Activated B cell treated with CpG ODN at 0.5 μM for 24 hours (primary cell): ENCODE data around the gene SLC17A3. TPM values are rescaled to one million over a fixed set of nuclear protein-coding genes. Genes with fewer than 3 reads are reported as not detected.

Experiments used
- ATAC-seq: fragments of 200-7000 bp; cut with Tn5 transposase; one replicate; pipeline ENCODE4 v1.10.0; 2021; ENCODE audit warnings: low read depth, mild to moderate bottlenecking, moderate library complexity
- CTCF ChIA-PET: fragments of 350-600 bp; sonication (Branson Sonifier 250); formaldehyde crosslinking; loops from one replicate; lab custom pipeline; 2021; ENCODE audit warnings: antibody characterized with exemption; lab: Charles Lee
- POLR2A ChIA-PET: fragments of 350-600 bp; sonication (Branson Sonifier 250); formaldehyde crosslinking; loops from one replicate; lab custom pipeline; 2021; ENCODE audit warnings: antibody characterized with exemption; lab: Charles Lee
- DNase-seq: peaks from one replicate; pipeline ENCODE4 v3.0.0; 2022
- H3K27ac Mint-ChIP-seq: one replicate; pipeline ENCODE4 v1.8.0; 2020; ENCODE audit warnings: mixed read lengths
- H3K27me3 Mint-ChIP-seq: one replicate; pipeline ENCODE4 v1.8.0; 2021; ENCODE audit warnings: mixed read lengths
- H3K36me3 Mint-ChIP-seq: one replicate; pipeline ENCODE4 v1.8.0; 2021; ENCODE audit warnings: low read depth, mixed read lengths
- H3K4me1 Mint-ChIP-seq: one replicate; pipeline ENCODE4 v1.8.0; 2021; ENCODE audit warnings: mixed read lengths
- H3K4me3 Mint-ChIP-seq: one replicate; pipeline ENCODE4 v1.8.0; 2020; ENCODE audit warnings: mild to moderate bottlenecking, mixed read lengths
- H3K9me3 Mint-ChIP-seq: one replicate; pipeline ENCODE4 v1.8.0; 2020; ENCODE audit warnings: mixed read lengths
- intact Hi-C: fragments of 100-400 bp; cut with micrococcal nuclease; formaldehyde crosslinking; loops from one replicate; pipeline ENCODE4 v1.15.1; 2024
- total RNA-seq: library from RNA; stranded (reverse); gene quantifications from 2 replicates; pipeline ENCODE4 v1.2.3, GENCODE V29; 2022
- TF ChIP-seq, protein P1 (sequence below): fragments of 200-600 bp; IDR thresholded peaks from one replicate; pipeline ENCODE4 v1.8.0; 2022; ENCODE audit warnings: antibody characterized with exemption, mild to moderate bottlenecking

SLC17A3 gene
- total RNA-seq, 1 donor from 2014 or later = not detected

GRCh38 chr6:25889877-25890853 lies 16.1 kb upstream of the SLC17A3 start:
- H3K4me1 Mint-ChIP-seq = no peaks in the 10 kb centered on the region
- TF ChIP-seq, protein P1, sequence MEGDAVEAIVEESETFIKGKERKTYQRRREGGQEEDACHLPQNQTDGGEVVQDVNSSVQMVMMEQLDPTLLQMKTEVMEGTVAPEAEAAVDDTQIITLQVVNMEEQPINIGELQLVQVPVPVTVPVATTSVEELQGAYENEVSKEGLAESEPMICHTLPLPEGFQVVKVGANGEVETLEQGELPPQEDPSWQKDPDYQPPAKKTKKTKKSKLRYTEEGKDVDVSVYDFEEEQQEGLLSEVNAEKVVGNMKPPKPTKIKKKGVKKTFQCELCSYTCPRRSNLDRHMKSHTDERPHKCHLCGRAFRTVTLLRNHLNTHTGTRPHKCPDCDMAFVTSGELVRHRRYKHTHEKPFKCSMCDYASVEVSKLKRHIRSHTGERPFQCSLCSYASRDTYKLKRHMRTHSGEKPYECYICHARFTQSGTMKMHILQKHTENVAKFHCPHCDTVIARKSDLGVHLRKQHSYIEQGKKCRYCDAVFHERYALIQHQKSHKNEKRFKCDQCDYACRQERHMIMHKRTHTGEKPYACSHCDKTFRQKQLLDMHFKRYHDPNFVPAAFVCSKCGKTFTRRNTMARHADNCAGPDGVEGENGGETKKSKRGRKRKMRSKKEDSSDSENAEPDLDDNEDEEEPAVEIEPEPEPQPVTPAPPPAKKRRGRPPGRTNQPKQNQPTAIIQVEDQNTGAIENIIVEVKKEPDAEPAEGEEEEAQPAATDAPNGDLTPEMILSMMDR = no peak
- intact Hi-C loops = no loop called here
- DNase-seq = no peak
- no peak for ATAC-seq
- H3K27ac Mint-ChIP-seq = no peak overlapping the region
- POLR2A ChIA-PET = no interaction called here
- no peak overlapping the region for H3K4me3 Mint-ChIP-seq
- H3K36me3 Mint-ChIP-seq = no peaks in the 10 kb centered on the region
- CTCF ChIA-PET = no interaction called here
- peaks cover 2% of the 10 kb centered on the region for H3K9me3 Mint-ChIP-seq
- H3K27me3 Mint-ChIP-seq = peaks cover 9% of the 10 kb centered on the region

DNA sequence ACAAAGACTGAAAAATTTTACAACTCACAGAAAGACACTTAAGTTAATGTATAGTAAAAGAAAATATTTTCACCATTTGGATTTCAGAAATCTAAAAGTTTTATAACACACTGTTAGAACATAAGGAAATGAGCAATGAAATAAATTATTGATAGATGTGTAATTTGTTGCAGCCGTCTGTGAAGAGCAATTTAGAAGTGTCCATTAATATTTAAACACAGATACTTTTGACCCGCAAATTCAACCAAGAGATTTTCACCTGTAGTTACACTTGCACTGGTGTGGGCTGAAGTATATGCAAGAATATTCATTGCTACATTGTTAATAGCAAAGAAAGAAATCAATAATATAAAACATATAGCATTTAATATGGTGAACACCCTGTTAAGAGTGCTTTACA lies 14.6 kb upstream of the SLC17A3 start:
- CTCF ChIA-PET = no interaction called here

GRCh38 chr6:25886066-25886465 lies 12.0 kb upstream of the SLC17A3 start:
- intact Hi-C loops = no loop called here
- Mint-ChIP-seq H3K27me3 (peaks cover 10% of the 10 kb centered on the region), H3K36me3 (no peaks in the 10 kb centered on the region), H3K4me1 (peaks cover 8% of the 10 kb centered on the region), H3K27ac (no peak overlapping the region), H3K4me3 (no peak overlapping the region), H3K9me3 (peaks cover 2% of the 10 kb centered on the region)
- no peak for DNase-seq
- no peak for ATAC-seq
- TF ChIP-seq, protein P1 = no peak
- CTCF ChIA-PET = no interaction called here
- POLR2A ChIA-PET = no interaction called here

More for the DNA sequence above, 14.6 kb upstream of the SLC17A3 start:
- H3K27ac Mint-ChIP-seq = no peak overlapping the region
- no peaks in the 10 kb centered on the region for H3K4me1 Mint-ChIP-seq
- DNase-seq = no peak
- TF ChIP-seq, protein P1 = no peak
- intact Hi-C loops = no loop called here
- H3K9me3 Mint-ChIP-seq = peaks cover 2% of the 10 kb centered on the region
- H3K27me3 Mint-ChIP-seq = peaks cover 11% of the 10 kb centered on the region
- no peak overlapping the region for H3K4me3 Mint-ChIP-seq
- H3K36me3 Mint-ChIP-seq = no peaks in the 10 kb centered on the region
- ATAC-seq = no peak
- POLR2A ChIA-PET = no interaction called here

DNA sequence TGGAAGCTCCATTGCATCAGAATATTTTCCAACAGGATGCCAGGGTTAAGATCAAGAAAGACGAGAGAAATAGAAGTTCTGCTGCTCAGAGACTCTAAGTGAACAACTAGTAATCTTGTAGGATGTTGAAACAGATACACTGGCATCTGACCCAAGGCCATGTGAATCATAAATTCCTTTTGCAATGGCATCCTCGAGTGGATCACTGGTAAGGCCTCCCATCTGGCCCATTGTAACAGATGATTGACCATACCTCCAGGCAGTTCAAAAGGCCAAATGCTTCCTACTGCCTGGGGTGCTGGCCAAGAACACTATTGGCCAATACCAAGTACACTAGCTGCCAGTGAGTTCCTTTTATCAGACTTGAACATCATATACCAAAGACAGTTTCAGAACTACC lies 9.9 kb upstream of the SLC17A3 start:
- intact Hi-C loops = no loop called here
- Mint-ChIP-seq H3K9me3 (peaks cover 2% of the 10 kb centered on the region), H3K4me3 (no peak overlapping the region), H3K4me1 (peaks cover 8% of the 10 kb centered on the region), H3K27ac (no peak overlapping the region), H3K27me3 (peaks cover 9% of the 10 kb centered on the region), H3K36me3 (no peaks in the 10 kb centered on the region)
- TF ChIP-seq, protein P1 = no peak
- ChIA-PET CTCF (no interaction called here), POLR2A (no interaction called here)
- ATAC-seq = no peak
- DNase-seq = no peak

- POLR2A ChIA-PET = no interaction called here
- TF ChIP-seq, protein P1 = no peak
- ATAC-seq = no peak
- Mint-ChIP-seq H3K36me3 (no peaks in the 10 kb centered on the region), H3K9me3 (peaks cover 2% of the 10 kb centered on the region), H3K27ac (no peak overlapping the region), H3K4me1 (peaks cover 8% of the 10 kb centered on the region), H3K4me3 (no peak overlapping the region), H3K27me3 (peaks cover 11% of the 10 kb centered on the region)
- DNase-seq = no peak
- intact Hi-C loops = no loop called here
- CTCF ChIA-PET = no interaction called here
Observed at GRCh38 chr6:25883536-25883935, 9.5 kb upstream of the SLC17A3 start.
